Hepatocyte (in vitro differentiated cells): ENCODE data around the gene MYH6. TPM values are rescaled to one million over a fixed set of nuclear protein-coding genes. Genes with fewer than 3 reads are reported as not detected.
A peak's percentile ranks its signal among the peaks of the same experiment; 100 is the strongest.

Experiments
- DNase-seq: peaks from one replicate; pipeline ENCODE4 v3.0.0-alpha.2; 2016; ENCODE audit warnings: low spot score
- H2AFZ ChIP-seq: fragments of 200-600 bp; sonication (generic); 2 replicates; pipeline ENCODE4 v1.6.0; 2016; ENCODE audit warnings: antibody characterized with exemption, mild to moderate bottlenecking
- H3K27ac ChIP-seq: fragments of 200-600 bp; sonication (generic); 2 replicates; pipeline ENCODE4 v1.5.1; 2016; ENCODE audit warnings: mild to moderate bottlenecking
- H3K27me3 ChIP-seq: fragments of 200-600 bp; sonication (generic); 2 replicates; pipeline ENCODE4 v1.6.1; 2016
- H3K36me3 ChIP-seq: fragments of 200-600 bp; sonication (generic); replicated peaks from 2 replicates; pipeline ENCODE4 v1.5.1; 2016; ENCODE audit warnings: low read depth; ENCODE audit not compliant: insufficient read depth
- H3K4me1 ChIP-seq: fragments of 200-600 bp; sonication (generic); 2 replicates; pipeline ENCODE4 v1.5.1; 2016; ENCODE audit warnings: mild to moderate bottlenecking, moderate library complexity; ENCODE audit not compliant: insufficient read depth
- H3K4me2 ChIP-seq: fragments of 200-600 bp; sonication (generic); 2 replicates; pipeline ENCODE4 v1.6.0; 2016
- H3K4me3 ChIP-seq: fragments of 200-600 bp; sonication (generic); 2 replicates; pipeline ENCODE4 v1.5.1; 2016; ENCODE audit warnings: mild to moderate bottlenecking
- H3K79me2 ChIP-seq: fragments of 200-600 bp; sonication (generic); 2 replicates; pipeline ENCODE4 v1.6.0; 2017; ENCODE audit warnings: mild to moderate bottlenecking
- H3K9me2 ChIP-seq: fragments of 200-600 bp; sonication (generic); replicated peaks from 2 replicates; pipeline ENCODE4 v1.6.0; 2017; ENCODE audit warnings: mild to moderate bottlenecking; ENCODE audit not compliant: insufficient read depth
- H3K9me3 ChIP-seq: fragments of 200-600 bp; sonication (generic); 2 replicates; pipeline ENCODE4 v1.5.1; 2016; ENCODE audit warnings: low read depth, mild to moderate bottlenecking
- H4K20me1 ChIP-seq: fragments of 200-600 bp; sonication (generic); 2 replicates; pipeline ENCODE4 v1.6.0; 2016; ENCODE audit warnings: mild to moderate bottlenecking; ENCODE audit not compliant: insufficient read depth, poor library complexity, severe bottlenecking
- CTCF ChIP-seq: fragments of 200-600 bp; sonication (generic); IDR thresholded peaks from 2 replicates; pipeline ENCODE4 v1.5.1; 2016; ENCODE audit warnings: antibody characterized with exemption, mild to moderate bottlenecking; ENCODE audit not compliant: poor library complexity
- EZH2 ChIP-seq: fragments of 200-600 bp; sonication (generic); IDR thresholded peaks from 2 replicates; pipeline ENCODE4 v1.6.1; 2016; ENCODE audit warnings: antibody characterized with exemption, mild to moderate bottlenecking, borderline replicate concordance
- EZH2phosphoT487 ChIP-seq: fragments of 200-600 bp; sonication (generic); IDR thresholded peaks from one replicate; pipeline ENCODE4 v1.6.1; 2018; ENCODE audit warnings: antibody characterized with exemption, mild to moderate bottlenecking, low read depth, moderate library complexity; ENCODE audit not compliant: unreplicated experiment, severe bottlenecking
- WGBS: methylation state at CpG from one replicate; pipeline ENCODE4 v1.1.6; 2016; ENCODE audit warnings: low lambda C conversion rate; ENCODE audit errors: missing lambda C conversion rate; 5-methylcytosine and 5-hydroxymethylcytosine counted together
- polyA plus RNA-seq: library from polyadenylated mRNA; unstranded; fragments of >200 nt; fragmentation: Nextera tagmentation; extraction: Ambion mirVana; gene quantifications from 2 replicates; pipeline ENCODE4 v1.2.1, GENCODE V29; 2016
- total RNA-seq: library from RNA; depleted of rRNA; stranded (reverse); fragments of >200 nt; gene quantifications from 2 replicates; pipeline ENCODE4 v1.2.3, GENCODE V29; 2014

MYH6 gene
- total and polyA plus RNA-seq, 2 experiments from 2014 or later = 0.97 TPM; not detected in 1

- H2AFZ ChIP-seq = peak within 1 kb of the TSS; percentile 91
- no peaks in the 10 kb centered on the region for H3K4me1 ChIP-seq
- no peaks in the 10 kb centered on the region for H3K27me3 ChIP-seq
- WGBS = 4% methylated on average over 16 of the region's 42 CpGs
- H3K4me2 ChIP-seq = peak within 1 kb of the TSS; percentile 99
- TF ChIP-seq CTCF (peak; percentile 8), EZH2phosphoT487 (no peak)
- H4K20me1 ChIP-seq = no peaks in the 10 kb centered on the region
- no peaks in the 10 kb centered on the region for H3K9me2 ChIP-seq
- peak within 1 kb of the TSS; percentile 66 for H3K27ac ChIP-seq
- peak; percentile 93 for DNase-seq
- H3K9me3 ChIP-seq = no peaks in the 10 kb centered on the region
- H3K79me2 ChIP-seq = no peaks in the 10 kb centered on the region
- H3K4me3 ChIP-seq = peak within 1 kb of the TSS; percentile 68
- no peaks in the 10 kb centered on the region for H3K36me3 ChIP-seq
Observed at GRCh38 chr14:23352506-23353432, 55.3 kb downstream of the MYH6 start, which contains the start of gene SLC22A17. Gene SLC22A17 (minus strand): TSS chr14:23352887.

GRCh38 chr14:23351681-23352505, 56.2 kb downstream of the MYH6 start:
- no peak for TF ChIP-seq EZH2phosphoT487
- peak; percentile 21 for TF ChIP-seq CTCF
- no peak for TF ChIP-seq EZH2
- Histone ChIP-seq H3K27ac (peak overlapping the region; percentile 29), H3K9me3 (no peaks in the 10 kb centered on the region), H4K20me1 (no peaks in the 10 kb centered on the region), H3K4me2 (peak overlapping the region; percentile 99), H3K36me3 (no peaks in the 10 kb centered on the region), H3K27me3 (no peaks in the 10 kb centered on the region), H3K9me2 (no peaks in the 10 kb centered on the region), H3K4me1 (no peaks in the 10 kb centered on the region), H2AFZ (peak overlapping the region; percentile 91), H3K4me3 (peak overlapping the region; percentile 68), H3K79me2 (no peaks in the 10 kb centered on the region)
- peak; percentile 42 for DNase-seq
- WGBS = 14% methylated on average over 34 of the region's 61 CpGs

- Histone ChIP-seq H3K9me2 (no peaks in the 10 kb centered on the region), H3K27ac (no peak overlapping the region), H3K36me3 (no peaks in the 10 kb centered on the region), H4K20me1 (no peaks in the 10 kb centered on the region), H3K4me3 (no peak overlapping the region), H3K4me2 (no peak overlapping the region), H3K4me1 (no peaks in the 10 kb centered on the region), H3K9me3 (no peaks in the 10 kb centered on the region), H3K27me3 (no peaks in the 10 kb centered on the region), H3K79me2 (no peaks in the 10 kb centered on the region), H2AFZ (no peak overlapping the region)
- no peak for TF ChIP-seq CTCF
- TF ChIP-seq EZH2phosphoT487 = no peak
- no peak for TF ChIP-seq EZH2
- no peak for DNase-seq
- WGBS = 98% methylated on average over 8 of the region's 8 CpGs
Observed at GRCh38 chr14:23349156-23349845, 58.8 kb downstream of the MYH6 start.
